SU-DHL-6 (cell line): ENCODE measurements around the gene TWNK.

Experiments
- EZH2phosphoT487 ChIP-seq: fragments of 200-600 bp; sonication (generic), shearing (Covaris generic); conservative IDR thresholded peaks from 2 replicates; pipeline ENCODE4 v1.6.1; 2018; ENCODE audit warnings: mild to moderate bottlenecking, antibody characterized with exemption, low read length, moderate library complexity, mixed read lengths
- TF ChIP-seq, protein P1 (sequence below): fragments of 200-600 bp; sonication (generic); IDR thresholded peaks from one replicate; pipeline ENCODE4 v1.5.1; 2017; ENCODE audit warnings: antibody characterized with exemption, mild to moderate bottlenecking, low read length, moderate library complexity; ENCODE audit not compliant: insufficient read depth, poor library complexity, severe bottlenecking

DNA sequence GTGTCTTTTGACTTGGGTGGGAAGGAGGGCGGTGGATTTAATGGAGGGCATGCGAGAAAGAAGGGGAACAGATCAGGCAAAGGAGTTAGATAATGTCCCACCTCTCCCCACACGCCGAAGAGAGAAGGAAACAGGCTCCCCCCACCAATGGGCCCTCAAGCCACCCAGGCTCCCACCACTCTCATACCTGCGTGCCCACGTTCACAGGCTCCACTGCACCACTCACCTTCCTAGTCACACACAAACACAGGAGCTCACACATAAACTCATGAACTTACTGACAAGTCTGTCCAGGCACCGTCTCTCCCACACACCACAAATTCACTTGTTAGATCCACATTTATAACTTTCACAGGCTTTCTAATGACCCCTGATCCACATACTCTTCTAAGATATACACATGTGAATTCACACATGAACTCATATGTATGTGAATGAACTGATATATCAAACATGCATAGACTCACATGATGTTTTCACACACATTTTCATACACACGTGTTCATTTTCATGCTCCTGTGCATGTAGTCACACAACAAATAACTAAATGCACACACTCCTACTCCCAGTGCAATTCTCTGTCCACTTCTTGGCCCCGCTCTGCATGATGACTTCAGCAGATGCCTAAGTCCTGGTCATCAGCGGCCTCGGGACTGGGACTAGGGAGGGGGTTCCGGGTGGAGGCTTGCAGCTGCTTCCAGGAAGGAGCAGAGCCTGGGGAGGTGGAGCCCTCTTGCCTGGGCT lies 13.7 kb downstream of the TWNK start:
- TF ChIP-seq, protein P1, sequence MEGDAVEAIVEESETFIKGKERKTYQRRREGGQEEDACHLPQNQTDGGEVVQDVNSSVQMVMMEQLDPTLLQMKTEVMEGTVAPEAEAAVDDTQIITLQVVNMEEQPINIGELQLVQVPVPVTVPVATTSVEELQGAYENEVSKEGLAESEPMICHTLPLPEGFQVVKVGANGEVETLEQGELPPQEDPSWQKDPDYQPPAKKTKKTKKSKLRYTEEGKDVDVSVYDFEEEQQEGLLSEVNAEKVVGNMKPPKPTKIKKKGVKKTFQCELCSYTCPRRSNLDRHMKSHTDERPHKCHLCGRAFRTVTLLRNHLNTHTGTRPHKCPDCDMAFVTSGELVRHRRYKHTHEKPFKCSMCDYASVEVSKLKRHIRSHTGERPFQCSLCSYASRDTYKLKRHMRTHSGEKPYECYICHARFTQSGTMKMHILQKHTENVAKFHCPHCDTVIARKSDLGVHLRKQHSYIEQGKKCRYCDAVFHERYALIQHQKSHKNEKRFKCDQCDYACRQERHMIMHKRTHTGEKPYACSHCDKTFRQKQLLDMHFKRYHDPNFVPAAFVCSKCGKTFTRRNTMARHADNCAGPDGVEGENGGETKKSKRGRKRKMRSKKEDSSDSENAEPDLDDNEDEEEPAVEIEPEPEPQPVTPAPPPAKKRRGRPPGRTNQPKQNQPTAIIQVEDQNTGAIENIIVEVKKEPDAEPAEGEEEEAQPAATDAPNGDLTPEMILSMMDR, result no peak
- no peak for TF ChIP-seq EZH2phosphoT487
